Endothelial cell (in vitro differentiated cells): ENCODE measurements around the gene CNKSR3. TPM values are rescaled to one million over a fixed set of nuclear protein-coding genes. Genes with fewer than 3 reads are reported as not detected.

ENCODE experiments used
- DNase-seq: peaks from one replicate; pipeline ENCODE4 v3.0.0; 2021; ENCODE audit warnings: low spot score
- H3K27ac Mint-ChIP-seq: one replicate; pipeline ENCODE4 v1.8.0; 2021; ENCODE audit warnings: mixed read lengths, inconsistent platforms; ENCODE audit not compliant: unreplicated experiment
- H3K27me3 Mint-ChIP-seq: one replicate; pipeline ENCODE4 v1.8.0; 2021; ENCODE audit warnings: mild to moderate bottlenecking, moderate library complexity, mixed read lengths, inconsistent platforms; ENCODE audit not compliant: unreplicated experiment
- H3K36me3 Mint-ChIP-seq: one replicate; pipeline ENCODE4 v1.8.0; 2021; ENCODE audit warnings: mild to moderate bottlenecking, low read depth, mixed read lengths, inconsistent platforms; ENCODE audit not compliant: unreplicated experiment
- H3K4me1 Mint-ChIP-seq: one replicate; pipeline ENCODE4 v1.8.0; 2021; ENCODE audit warnings: mild to moderate bottlenecking, mixed read lengths, inconsistent platforms; ENCODE audit not compliant: unreplicated experiment
- H3K4me3 Mint-ChIP-seq: one replicate; pipeline ENCODE4 v1.8.0; 2021; ENCODE audit warnings: mild to moderate bottlenecking, mixed read lengths, inconsistent platforms; ENCODE audit not compliant: unreplicated experiment
- H3K9me3 Mint-ChIP-seq: one replicate; pipeline ENCODE4 v1.8.0; 2021; ENCODE audit warnings: mixed read lengths, inconsistent platforms; ENCODE audit not compliant: unreplicated experiment
- total RNA-seq: library from RNA; stranded (reverse); fragmentation: NEBNext Ultra II Directional; extraction: Animal tissue kit (Norgen Biotek cat#: 25700); gene quantifications from one replicate; pipeline ENCODE4 v1.2.1, GENCODE V29; 2021; ENCODE audit not compliant: unreplicated experiment
- TF ChIP-seq, protein P1 (sequence below): fragments of 200-600 bp; sonication (generic); IDR thresholded peaks from one replicate; pipeline ENCODE4 v1.5.0; 2021; ENCODE audit warnings: antibody characterized with exemption; ENCODE audit not compliant: unreplicated experiment

The CNKSR3 gene
- total RNA-seq, 1 donor from 2014 or later: 9.7 TPM

DNA sequence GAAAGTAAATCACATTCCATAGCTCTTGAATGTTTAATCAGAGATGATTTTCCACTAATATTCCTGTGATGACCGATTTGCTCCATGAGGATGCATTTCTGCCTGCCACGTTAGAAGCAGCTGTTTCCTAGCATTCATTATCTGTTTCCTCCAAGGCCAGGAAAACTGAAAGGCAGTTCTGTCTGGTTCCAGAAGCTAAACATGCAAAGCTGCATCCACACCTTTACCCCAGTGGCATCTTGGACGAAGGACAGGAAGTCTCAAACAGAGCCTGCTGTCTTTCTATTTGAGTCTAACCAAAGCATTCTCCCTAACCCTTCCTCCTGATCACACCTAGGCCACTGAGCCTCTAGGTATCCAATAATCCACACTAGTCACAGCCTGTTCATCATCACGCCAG, 27.6 kb downstream of the CNKSR3 start:
- Mint-ChIP-seq H3K4me1 (peaks cover 52% of the 10 kb centered on the region), H3K36me3 (peaks cover 7% of the 10 kb centered on the region), H3K27ac (peak overlapping the region; percentile 95), H3K9me3 (no peaks in the 10 kb centered on the region), H3K27me3 (peaks cover 9% of the 10 kb centered on the region), H3K4me3 (no peak overlapping the region)
- peak; percentile 43 for DNase-seq
- TF ChIP-seq, protein P1, sequence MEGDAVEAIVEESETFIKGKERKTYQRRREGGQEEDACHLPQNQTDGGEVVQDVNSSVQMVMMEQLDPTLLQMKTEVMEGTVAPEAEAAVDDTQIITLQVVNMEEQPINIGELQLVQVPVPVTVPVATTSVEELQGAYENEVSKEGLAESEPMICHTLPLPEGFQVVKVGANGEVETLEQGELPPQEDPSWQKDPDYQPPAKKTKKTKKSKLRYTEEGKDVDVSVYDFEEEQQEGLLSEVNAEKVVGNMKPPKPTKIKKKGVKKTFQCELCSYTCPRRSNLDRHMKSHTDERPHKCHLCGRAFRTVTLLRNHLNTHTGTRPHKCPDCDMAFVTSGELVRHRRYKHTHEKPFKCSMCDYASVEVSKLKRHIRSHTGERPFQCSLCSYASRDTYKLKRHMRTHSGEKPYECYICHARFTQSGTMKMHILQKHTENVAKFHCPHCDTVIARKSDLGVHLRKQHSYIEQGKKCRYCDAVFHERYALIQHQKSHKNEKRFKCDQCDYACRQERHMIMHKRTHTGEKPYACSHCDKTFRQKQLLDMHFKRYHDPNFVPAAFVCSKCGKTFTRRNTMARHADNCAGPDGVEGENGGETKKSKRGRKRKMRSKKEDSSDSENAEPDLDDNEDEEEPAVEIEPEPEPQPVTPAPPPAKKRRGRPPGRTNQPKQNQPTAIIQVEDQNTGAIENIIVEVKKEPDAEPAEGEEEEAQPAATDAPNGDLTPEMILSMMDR: no peak

DNA sequence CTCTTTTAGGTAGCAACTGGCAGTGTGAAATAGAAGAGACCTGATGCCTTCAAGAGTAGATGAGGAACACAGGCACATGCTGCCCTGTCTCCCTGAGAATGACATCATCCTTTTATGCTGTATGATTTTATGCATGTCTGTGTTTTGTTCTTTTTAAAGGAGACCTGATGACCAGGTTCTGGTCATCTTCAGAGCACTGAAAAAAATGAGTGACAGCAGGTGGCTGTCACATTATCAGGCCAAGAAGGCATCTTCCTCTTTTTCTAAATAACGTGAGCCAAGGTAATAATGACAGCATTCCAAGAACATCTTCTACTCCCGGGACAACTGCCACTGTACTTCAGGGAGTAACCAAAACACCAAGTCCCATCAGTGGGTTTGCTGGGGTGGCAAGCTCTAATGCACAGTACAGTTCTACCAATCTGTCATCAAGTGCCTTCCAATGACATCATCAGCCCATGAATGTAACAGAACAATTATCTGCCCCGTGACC, 28.9 kb downstream of the CNKSR3 start:
- Mint-ChIP-seq H3K36me3 (peaks cover 7% of the 10 kb centered on the region), H3K9me3 (no peaks in the 10 kb centered on the region), H3K27ac (peak overlapping the region; percentile 95), H3K4me3 (no peak overlapping the region), H3K4me1 (peaks cover 45% of the 10 kb centered on the region), H3K27me3 (peaks cover 9% of the 10 kb centered on the region)
- TF ChIP-seq, protein P1: no peak
- no peak for DNase-seq

DNA sequence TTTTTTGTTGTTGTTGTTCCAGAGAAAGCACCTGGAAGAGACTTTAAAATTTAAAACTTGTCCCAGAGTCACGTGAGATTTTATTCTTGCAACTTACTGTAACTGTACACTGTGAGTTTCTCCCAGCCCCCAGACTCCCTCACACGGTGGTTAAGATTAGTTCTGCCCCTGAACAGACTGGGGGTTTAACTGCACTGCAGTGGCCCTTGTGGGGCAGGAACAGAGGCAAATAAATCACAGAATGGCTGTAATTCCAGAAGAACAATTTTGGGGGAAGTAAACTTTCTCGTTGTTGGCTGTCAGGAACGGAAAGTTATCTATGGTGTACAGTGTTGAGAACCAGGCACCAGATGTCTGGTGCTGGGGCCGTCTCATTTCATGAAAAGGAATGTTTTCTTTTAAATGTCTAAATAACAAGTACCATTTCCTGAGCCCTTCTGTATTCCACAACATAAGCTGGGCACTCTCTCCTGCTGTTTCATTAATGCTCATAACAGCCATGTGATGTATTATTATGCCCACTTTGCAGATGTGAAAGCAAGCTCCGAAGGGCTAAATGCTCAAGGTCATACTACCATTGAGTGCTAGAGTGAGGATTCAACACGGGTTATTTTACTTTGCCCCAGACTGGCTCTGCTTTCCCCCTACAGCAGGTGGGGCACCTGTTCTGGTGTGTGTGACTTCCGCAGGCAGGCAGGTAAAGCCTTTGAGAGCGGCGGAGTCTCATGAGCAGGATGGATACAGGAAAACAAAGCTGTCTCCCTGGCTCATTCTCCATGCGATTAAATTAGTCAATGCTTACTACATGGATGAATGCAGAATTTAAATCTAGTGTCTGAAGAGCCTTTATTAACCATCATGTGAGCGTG, 30.5 kb downstream of the CNKSR3 start:
- Mint-ChIP-seq H3K27me3 (peaks cover 11% of the 10 kb centered on the region), H3K27ac (peak overlapping the region; percentile 4), H3K4me3 (no peak overlapping the region), H3K9me3 (no peaks in the 10 kb centered on the region), H3K4me1 (peaks cover 45% of the 10 kb centered on the region), H3K36me3 (peaks cover 7% of the 10 kb centered on the region)
- TF ChIP-seq, protein P1: no peak
- DNase-seq: no peak

DNA sequence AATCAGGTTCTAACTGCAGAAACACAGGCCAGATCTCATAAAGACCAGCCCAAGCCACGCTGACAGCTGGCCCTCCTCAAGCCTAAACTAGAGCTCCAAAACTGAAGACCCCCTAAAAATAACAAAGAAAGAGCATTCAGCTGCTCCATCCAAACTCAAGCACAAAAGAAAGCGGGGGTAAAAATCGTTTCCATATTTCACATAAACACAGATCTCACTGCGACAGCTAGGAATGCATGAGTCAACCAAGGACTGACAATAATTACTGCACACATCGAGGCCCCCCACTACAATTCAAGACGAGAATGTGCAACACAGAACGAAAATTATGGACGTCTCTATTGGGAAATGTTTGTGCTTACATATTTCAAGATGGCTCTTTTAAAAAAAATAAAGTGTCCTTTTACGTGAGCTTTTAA, 31.1 kb downstream of the CNKSR3 start:
- H3K27ac Mint-ChIP-seq: peak overlapping the region; percentile 4
- H3K9me3 Mint-ChIP-seq: no peaks in the 10 kb centered on the region
- H3K27me3 Mint-ChIP-seq: peaks cover 11% of the 10 kb centered on the region
- peaks cover 7% of the 10 kb centered on the region for H3K36me3 Mint-ChIP-seq
- no peak overlapping the region for H3K4me3 Mint-ChIP-seq
- H3K4me1 Mint-ChIP-seq: peaks cover 45% of the 10 kb centered on the region
- TF ChIP-seq, protein P1: no peak
- no peak for DNase-seq

DNA sequence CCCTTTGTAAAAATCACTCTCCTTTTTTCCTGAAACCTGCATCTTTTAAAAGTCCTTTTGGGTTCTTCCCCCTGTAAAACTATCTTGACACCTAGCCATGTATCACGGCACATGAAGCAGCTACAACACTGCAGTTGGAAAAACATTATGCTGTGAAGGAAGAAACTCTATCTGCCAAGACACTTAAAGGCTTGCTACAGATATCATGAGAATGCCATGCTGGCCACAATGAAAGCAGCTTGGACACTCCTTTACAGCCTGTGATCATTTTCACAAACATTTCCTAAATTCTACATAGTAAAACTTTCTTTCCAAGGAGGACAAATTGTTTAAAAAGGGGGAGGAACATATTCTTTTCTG, 31.8 kb downstream of the CNKSR3 start:
- Mint-ChIP-seq H3K4me3 (no peak overlapping the region), H3K4me1 (peaks cover 40% of the 10 kb centered on the region), H3K36me3 (peaks cover 7% of the 10 kb centered on the region), H3K9me3 (no peaks in the 10 kb centered on the region), H3K27ac (no peak overlapping the region), H3K27me3 (peaks cover 11% of the 10 kb centered on the region)
- TF ChIP-seq, protein P1: no peak
- no peak for DNase-seq
